WERI-Rb-1 (cell line): Measurements from ENCODE around the gene DCC.

Experiments used
- DNase-seq: peaks from one replicate; pipeline ENCODE4 v3.0.0-alpha.2; 2020
- H3K27ac ChIP-seq: fragments of 250-450 bp; sonication (Bioruptor Pico); 2 replicates; pipeline ENCODE4 v1.5.1; 2020; ENCODE audit warnings: mild to moderate bottlenecking, moderate library complexity
- H3K27me3 ChIP-seq: fragments of 250-450 bp; sonication (Bioruptor Pico); 2 replicates; pipeline ENCODE4 v1.5.1; 2021; ENCODE audit warnings: mild to moderate bottlenecking, low read depth, moderate library complexity; ENCODE audit not compliant: insufficient read depth, severe bottlenecking
- H3K36me3 ChIP-seq: fragments of 250-450 bp; sonication (Bioruptor Pico); 2 replicates; pipeline ENCODE4 v1.5.1; 2020; ENCODE audit warnings: mild to moderate bottlenecking, moderate library complexity
- H3K4me3 ChIP-seq: 2 replicates; pipeline ENCODE4 v1.5.1; 2011; ENCODE audit warnings: low read depth, mild to moderate bottlenecking, control low read depth, low read length
- H3K9me3 ChIP-seq: fragments of 250-450 bp; sonication (Bioruptor Pico); 2 replicates; pipeline ENCODE4 v1.5.1; 2021; ENCODE audit warnings: mild to moderate bottlenecking, moderate library complexity; ENCODE audit not compliant: severe bottlenecking
- TF ChIP-seq, protein P1 (sequence below): IDR thresholded peaks from 2 replicates; pipeline ENCODE4 v1.5.1; 2011; ENCODE audit warnings: low read depth, mild to moderate bottlenecking, control low read depth, inconsistent platforms, low read length

DCC gene

DNA sequence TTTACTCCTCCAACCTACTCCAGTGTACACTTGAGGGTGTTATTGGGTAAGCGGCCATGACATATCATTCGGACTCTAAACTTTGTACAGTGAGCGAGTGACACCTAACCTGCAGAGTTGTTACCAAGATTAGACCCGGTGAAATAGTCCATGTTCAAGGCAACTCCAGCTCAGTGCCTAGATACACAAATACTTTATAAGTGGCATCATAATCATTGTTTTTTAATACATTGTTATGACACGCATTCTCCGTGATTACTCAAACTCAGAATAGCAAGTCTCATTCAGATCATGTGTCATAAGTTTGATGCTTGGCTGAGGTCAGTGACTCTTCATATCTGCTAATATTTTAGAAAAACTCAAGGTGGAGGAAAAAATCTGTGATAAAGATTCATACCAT is 597.8 kb downstream of the DCC start:
- no peaks in the 10 kb centered on the region for H3K9me3 ChIP-seq
- no peaks in the 10 kb centered on the region for H3K27me3 ChIP-seq
- no peaks in the 10 kb centered on the region for H3K36me3 ChIP-seq
- DNase-seq = no peak
- H3K27ac ChIP-seq = no peak overlapping the region
- TF ChIP-seq, protein P1, sequence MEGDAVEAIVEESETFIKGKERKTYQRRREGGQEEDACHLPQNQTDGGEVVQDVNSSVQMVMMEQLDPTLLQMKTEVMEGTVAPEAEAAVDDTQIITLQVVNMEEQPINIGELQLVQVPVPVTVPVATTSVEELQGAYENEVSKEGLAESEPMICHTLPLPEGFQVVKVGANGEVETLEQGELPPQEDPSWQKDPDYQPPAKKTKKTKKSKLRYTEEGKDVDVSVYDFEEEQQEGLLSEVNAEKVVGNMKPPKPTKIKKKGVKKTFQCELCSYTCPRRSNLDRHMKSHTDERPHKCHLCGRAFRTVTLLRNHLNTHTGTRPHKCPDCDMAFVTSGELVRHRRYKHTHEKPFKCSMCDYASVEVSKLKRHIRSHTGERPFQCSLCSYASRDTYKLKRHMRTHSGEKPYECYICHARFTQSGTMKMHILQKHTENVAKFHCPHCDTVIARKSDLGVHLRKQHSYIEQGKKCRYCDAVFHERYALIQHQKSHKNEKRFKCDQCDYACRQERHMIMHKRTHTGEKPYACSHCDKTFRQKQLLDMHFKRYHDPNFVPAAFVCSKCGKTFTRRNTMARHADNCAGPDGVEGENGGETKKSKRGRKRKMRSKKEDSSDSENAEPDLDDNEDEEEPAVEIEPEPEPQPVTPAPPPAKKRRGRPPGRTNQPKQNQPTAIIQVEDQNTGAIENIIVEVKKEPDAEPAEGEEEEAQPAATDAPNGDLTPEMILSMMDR = no peak
- H3K4me3 ChIP-seq = no peak overlapping the region

DNA sequence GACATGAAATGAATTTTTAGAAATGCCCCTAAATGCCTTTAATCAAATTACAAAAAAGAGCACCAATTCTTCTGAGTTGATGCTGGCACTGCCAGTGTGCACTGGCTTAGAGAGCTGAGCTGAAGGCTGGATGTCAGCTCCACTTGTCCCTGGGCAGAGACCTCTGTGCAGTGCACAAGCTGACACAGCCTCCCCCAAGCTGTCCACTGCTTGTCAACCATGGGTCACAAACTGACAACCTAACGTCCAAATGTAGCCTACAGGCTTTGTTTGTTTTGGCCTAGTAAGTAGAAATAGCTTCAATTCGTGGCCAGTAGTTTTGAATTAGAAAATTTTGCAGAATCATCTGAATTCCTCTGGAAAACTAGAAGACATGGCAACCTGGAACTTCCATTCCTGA is 605.6 kb downstream of the DCC start:
- H3K4me3 ChIP-seq = no peak overlapping the region
- DNase-seq = no peak
- H3K27me3 ChIP-seq = no peaks in the 10 kb centered on the region
- H3K9me3 ChIP-seq = no peaks in the 10 kb centered on the region
- TF ChIP-seq, protein P1 = no peak
- H3K36me3 ChIP-seq = no peaks in the 10 kb centered on the region
- no peak overlapping the region for H3K27ac ChIP-seq

DNA sequence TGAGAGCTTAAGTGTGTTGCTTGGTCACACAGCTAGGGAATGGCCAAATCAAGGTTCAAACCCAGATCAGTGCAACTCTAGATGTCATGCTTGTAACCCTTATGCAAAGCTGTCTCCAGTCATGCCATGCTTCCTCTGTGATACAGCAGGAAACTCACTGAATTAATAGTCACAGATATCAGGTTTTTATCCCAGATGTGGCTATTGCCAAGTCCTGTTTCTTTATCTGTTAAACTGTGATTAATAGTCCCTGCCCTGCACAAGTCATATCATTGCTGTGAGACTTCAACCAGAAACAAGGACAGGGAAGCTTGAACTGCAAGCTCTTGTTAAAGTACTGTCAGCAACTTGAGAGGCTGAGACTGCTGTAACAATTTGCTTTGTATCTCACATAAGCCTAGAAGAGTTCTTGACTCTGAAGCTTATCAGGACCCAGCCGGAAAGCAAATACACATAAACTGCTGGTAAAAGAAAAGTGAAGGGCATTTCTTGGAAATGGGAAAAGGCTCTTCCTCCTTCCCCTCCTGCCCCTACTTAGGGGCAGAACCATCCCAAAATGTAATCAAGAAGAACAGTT is 609.0 kb downstream of the DCC start:
- Histone ChIP-seq H3K9me3 (no peaks in the 10 kb centered on the region), H3K27ac (no peak overlapping the region), H3K27me3 (no peaks in the 10 kb centered on the region), H3K36me3 (no peaks in the 10 kb centered on the region), H3K4me3 (no peak overlapping the region)
- no peak for DNase-seq
- TF ChIP-seq, protein P1 = no peak

DNA sequence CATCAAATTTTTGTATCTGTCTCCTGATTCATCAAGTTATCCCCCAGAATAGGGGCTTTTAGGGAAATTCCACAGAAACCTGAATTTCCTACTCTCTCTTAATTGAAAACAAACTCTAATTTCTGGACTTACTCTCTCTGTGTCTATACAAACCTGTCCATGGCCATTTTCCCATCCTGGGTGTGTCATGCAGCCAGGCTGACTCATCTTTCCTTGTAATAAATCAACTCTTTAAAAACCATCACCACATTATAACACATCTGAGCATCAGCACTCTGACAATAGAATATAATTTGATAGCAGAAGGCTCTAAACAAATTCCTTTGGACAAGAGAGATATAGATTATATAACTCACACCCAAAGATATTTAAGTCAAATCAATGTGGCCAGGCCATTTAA is 610.2 kb downstream of the DCC start:
- Histone ChIP-seq H3K27ac (no peak overlapping the region), H3K36me3 (no peaks in the 10 kb centered on the region), H3K9me3 (no peaks in the 10 kb centered on the region), H3K4me3 (no peak overlapping the region), H3K27me3 (no peaks in the 10 kb centered on the region)
- TF ChIP-seq, protein P1 = no peak
- DNase-seq = no peak

DNA sequence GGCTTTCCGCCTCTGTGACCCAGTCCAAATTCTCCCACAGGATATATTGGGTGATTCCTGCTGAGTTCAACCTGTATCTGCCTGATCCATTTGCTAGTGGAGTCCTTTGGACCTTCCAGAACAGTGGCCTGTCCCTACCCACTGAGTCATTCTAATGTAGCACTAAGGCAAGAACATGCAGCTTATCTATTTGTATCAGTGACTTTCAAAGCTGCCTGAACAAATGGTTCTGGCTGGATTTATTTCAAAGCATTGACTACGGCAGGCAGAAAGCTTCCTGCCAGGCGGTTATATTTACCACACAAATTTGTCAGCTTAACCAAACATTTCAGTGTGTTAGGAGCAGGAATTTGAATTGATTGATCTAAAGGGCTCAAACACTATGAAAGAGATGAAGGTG is 613.4 kb downstream of the DCC start:
- DNase-seq = no peak
- Histone ChIP-seq H3K27me3 (no peaks in the 10 kb centered on the region), H3K9me3 (no peaks in the 10 kb centered on the region)

More for the DNA sequence above, 613.4 kb downstream of the DCC start:
- H3K4me3 ChIP-seq = no peak overlapping the region
- H3K27ac ChIP-seq = no peak overlapping the region
- TF ChIP-seq, protein P1 = no peak
- H3K36me3 ChIP-seq = no peaks in the 10 kb centered on the region
